Activated CD4-positive, alpha-beta memory T cell treated with anti-CD3 and anti-CD28 coated beads for 36 hours (primary cell): ENCODE measurements around the gene TRIM66. TPM values are rescaled to one million over a fixed set of nuclear protein-coding genes. Genes with fewer than 3 reads are reported as not detected.

Experiments used
- total RNA-seq, 2 experiments: library from RNA; stranded (reverse); gene quantifications; one replicate each; pipeline ENCODE4 v1.2.3, GENCODE V29; 2021

Gene TRIM66
- total RNA-seq, 2 experiments from 2014 or later, result 18.3 to 24.2 TPM

Other genes with a start within 250 kb of the TRIM66 start
- gene STK33, start 88.4 kb downstream of the TRIM66 start, total RNA-seq, result under 1 TPM; 0.24 to 0.46 TPM
- 1,000 to 10,000 TPM; 1,027 to 1,094 TPM for gene RPL27A, start 127 bp upstream of the TRIM66 start, total RNA-seq
- 10 to 100 TPM; 37.9 to 39.9 TPM for gene AKIP1, start 228.5 kb upstream of the TRIM66 start, total RNA-seq